Measurements from ENCODE around the gene ERI3.
A peak's percentile ranks its signal among the peaks of the same experiment; 100 is the strongest.

Gene ERI3

GRCh38 chr1:44239961-44240371 is 115.1 kb downstream of the ERI3 start:
- no peak for DNase-seq (ENCODE audit: insufficient read length, low spot score)
- FAIRE-seq, result no peak

GRCh38 chr1:44239331-44239960 is 115.6 kb downstream of the ERI3 start:
- FAIRE-seq, result peak; percentile 28
- peak; percentile 54 for DNase-seq (ENCODE audit: insufficient read length, low spot score)

- no peak for FAIRE-seq
Observed at GRCh38 chr1:44238660-44239059, 116.4 kb downstream of the ERI3 start.

GRCh38 chr1:44237721-44238457 is 117.2 kb downstream of the ERI3 start:
- DNase-seq (ENCODE audit: insufficient read length, low spot score) (peak; percentile 74), FAIRE-seq (no peak)

More at GRCh38 chr1:44238660-44239059, 116.4 kb downstream of the ERI3 start:
- no peak for DNase-seq (ENCODE audit: insufficient read length, low spot score)

GRCh38 chr1:44236490-44237272 is 118.4 kb downstream of the ERI3 start:
- DNase-seq (ENCODE audit: insufficient read length, low spot score) (no peak), FAIRE-seq (no peak)

- FAIRE-seq, result no peak
Observed at GRCh38 chr1:44235808-44236207, 119.2 kb downstream of the ERI3 start.

GRCh38 chr1:44233593-44233992 is 121.5 kb downstream of the ERI3 start:
- FAIRE-seq, result no peak
- DNase-seq (ENCODE audit: insufficient read length, low spot score), result no peak

More at GRCh38 chr1:44235808-44236207, 119.2 kb downstream of the ERI3 start:
- no peak for DNase-seq (ENCODE audit: insufficient read length, low spot score)

GRCh38 chr1:44230796-44231195 is 124.3 kb downstream of the ERI3 start:
- FAIRE-seq, result no peak
- no peak for DNase-seq (ENCODE audit: insufficient read length, low spot score)

GRCh38 chr1:44229435-44230167 is 125.5 kb downstream of the ERI3 start:
- FAIRE-seq, result no peak
- DNase-seq (ENCODE audit: insufficient read length, low spot score), result no peak

- DNase-seq (ENCODE audit: insufficient read length, low spot score) (no peak), FAIRE-seq (no peak)
Observed at GRCh38 chr1:44228218-44228617, 126.8 kb downstream of the ERI3 start.

GRCh38 chr1:44227211-44227610 is 127.8 kb downstream of the ERI3 start:
- FAIRE-seq, result no peak
- no peak for DNase-seq (ENCODE audit: insufficient read length, low spot score)

- FAIRE-seq (no peak), DNase-seq (ENCODE audit: insufficient read length, low spot score) (no peak)
Observed at GRCh38 chr1:44225761-44226160, 129.3 kb downstream of the ERI3 start.

- no peak for FAIRE-seq
- DNase-seq (ENCODE audit: insufficient read length, low spot score), result no peak
Observed at GRCh38 chr1:44223187-44223610, 131.9 kb downstream of the ERI3 start.

- FAIRE-seq, result no peak
- no peak for DNase-seq (ENCODE audit: insufficient read length, low spot score)
Observed at GRCh38 chr1:44222397-44223186, 132.5 kb downstream of the ERI3 start.

GRCh38 chr1:44221769-44222168 is 133.3 kb downstream of the ERI3 start:
- no peak for FAIRE-seq

GRCh38 chr1:44220755-44221154 is 134.3 kb downstream of the ERI3 start:
- DNase-seq (ENCODE audit: insufficient read length, low spot score) (no peak), FAIRE-seq (no peak)

More at GRCh38 chr1:44221769-44222168, 133.3 kb downstream of the ERI3 start:
- DNase-seq (ENCODE audit: insufficient read length, low spot score), result no peak

GRCh38 chr1:44220001-44220751 is 134.9 kb downstream of the ERI3 start:
- DNase-seq (ENCODE audit: insufficient read length, low spot score) (no peak), FAIRE-seq (no peak)

GRCh38 chr1:44219301-44219626 is 135.8 kb downstream of the ERI3 start:
- DNase-seq (ENCODE audit: insufficient read length, low spot score) (no peak), FAIRE-seq (no peak)
